Hematopoietic multipotent progenitor cell treated with erythropoietin and hydrocortisone succinate and interleukin-3 and kit ligand, for 15 days (in vitro differentiated cells): ENCODE measurements around the gene HSCB.
"Not testable (repeated sequence)": the region's sequence is repeated elsewhere in the genome, so short reads cannot be mapped to it uniquely, and the experiment has no call there.

Source experiments
- DNase-seq: peaks from one replicate; pipeline ENCODE4 v3.0.0-alpha.2; 2015; ENCODE audit warnings: low spot score

The HSCB gene

DNA sequence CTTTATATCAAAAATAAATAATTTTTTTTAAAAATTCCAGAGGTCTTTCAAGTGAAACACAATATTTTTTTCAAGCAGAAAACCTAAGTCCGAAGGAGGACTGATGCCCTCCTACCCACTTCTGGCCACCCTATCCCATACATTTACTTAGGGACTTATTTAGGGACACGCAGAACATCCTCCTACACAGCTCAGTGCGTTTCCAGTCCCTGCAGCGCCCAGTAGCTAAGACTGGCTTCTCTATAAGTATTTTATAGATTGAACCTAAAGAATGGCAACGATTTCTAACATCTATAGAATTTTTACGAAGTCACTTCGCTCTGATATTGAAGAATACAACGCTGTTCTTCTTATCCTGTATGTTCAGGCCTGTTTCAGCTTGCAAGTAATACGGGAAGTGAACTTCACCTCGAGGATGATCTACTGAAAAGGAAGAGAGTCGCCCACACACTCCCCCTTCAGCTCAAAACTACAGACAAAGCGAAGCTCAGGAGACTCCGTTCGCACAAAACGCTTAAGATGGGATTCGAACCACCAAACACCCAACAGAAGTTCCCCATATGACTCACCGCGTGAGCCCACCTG, 547 bp upstream of the HSCB start:
- no peak for DNase-seq

DNA sequence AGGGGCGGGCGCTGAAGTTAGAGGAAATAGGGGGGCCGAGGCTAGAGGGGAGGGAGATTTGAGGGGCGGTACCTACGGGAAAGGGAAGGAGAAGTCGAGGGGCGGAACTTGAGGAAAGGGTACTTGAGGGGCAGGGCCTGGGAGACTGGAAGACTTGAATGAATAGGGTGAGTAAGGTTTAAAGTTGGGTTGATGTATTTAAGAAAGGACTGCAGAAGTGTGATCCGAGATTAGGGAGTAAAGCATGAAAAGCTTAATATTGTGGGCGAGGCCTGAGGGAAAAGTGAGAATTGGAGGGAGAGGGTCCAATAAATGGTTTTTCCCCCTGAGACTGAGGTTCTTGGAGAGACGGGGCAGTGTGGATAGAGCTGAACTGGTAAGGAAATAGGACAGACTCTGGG, 723 bp downstream of the HSCB start:
- DNase-seq, result no peak

DNA sequence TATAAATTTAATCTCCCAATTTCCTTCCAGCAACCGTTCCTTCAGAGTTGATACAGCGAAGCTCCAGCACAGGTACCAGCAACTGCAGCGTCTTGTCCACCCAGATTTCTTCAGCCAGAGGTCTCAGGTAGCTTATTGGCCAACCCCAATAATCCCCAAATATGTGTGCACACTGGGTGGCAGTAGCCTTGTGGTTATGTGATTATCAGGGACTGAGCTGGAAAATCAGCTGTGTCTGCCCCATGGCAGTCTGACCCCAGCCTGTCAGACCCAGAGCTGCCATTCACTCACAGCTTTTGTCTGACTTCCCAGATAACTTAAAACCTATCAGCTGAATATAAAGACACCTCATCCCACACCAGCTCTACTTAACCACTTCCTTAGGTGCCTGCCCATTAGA, 2.0 kb downstream of the HSCB start:
- no peak for DNase-seq

DNA sequence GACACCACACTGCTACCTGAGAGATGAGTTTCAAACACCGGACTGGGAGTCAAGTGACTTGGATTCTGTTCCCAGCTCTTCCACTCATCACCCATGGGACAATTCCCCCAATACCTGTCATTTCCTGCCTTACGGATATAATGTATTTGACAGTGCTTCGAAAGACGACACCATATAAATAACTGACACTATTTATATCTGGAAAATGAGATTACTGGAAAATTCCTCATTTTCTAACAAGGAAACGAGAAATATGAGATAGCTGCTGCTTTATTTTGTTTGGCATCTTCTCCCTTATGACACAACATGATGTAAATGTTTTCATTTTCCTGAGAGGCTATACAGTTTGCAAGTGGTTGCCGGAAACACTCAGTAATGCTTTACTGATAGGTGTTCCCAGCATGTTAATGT, 8.6 kb downstream of the HSCB start:
- DNase-seq, result no peak

DNA sequence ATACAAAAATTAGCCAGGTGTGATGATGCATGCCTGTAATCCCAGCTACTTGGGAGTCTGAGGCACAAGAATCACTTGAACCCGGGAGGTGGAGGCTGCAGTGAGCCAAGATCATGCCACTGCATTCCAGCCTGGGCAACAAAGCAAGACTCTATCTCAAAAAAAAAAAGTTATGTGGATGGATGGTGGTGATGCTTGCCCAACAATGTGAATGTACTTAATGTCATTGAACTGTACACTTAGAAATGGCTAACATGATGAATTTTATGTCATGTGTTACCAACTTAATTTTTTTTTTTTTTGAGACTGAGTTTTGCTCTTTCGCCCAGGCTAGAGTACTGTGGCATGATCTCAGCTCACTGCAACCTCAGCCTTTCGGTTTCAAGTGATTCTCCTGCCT, 12.7 kb downstream of the HSCB start:
- not testable (repeated sequence) for DNase-seq

DNA sequence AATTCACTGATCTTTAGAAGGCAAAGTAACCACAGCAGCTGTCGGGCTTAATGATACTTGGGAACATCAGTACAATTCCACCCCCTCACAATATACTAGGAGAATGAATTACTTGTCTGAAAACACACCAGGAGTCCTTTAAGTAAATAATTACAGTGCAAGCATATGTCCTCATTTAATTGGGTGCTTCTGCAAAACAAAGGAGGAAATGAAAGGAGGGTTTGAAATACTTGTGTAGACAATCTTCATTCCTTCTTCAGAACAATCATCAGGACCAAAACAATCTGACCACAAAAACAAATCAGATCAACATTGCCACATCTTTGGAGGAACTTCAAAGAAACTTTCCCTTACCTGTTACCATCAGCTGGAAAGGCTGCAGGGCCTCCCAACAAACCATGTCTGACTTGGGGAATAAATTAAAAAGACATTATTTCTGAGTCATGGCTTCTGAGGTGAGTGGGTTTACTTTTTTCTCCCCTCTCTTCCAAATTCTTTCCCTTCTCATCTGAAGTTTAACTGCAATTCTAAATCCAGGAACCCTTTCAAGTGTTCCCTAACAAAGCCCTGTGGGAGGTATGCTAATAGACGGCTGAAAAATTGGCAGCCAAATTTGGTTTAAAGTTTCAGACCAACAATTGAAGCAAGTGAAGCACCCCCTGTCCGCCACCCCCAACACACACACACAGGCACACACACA, 18.2 kb downstream of the HSCB start:
- no peak for DNase-seq

DNA sequence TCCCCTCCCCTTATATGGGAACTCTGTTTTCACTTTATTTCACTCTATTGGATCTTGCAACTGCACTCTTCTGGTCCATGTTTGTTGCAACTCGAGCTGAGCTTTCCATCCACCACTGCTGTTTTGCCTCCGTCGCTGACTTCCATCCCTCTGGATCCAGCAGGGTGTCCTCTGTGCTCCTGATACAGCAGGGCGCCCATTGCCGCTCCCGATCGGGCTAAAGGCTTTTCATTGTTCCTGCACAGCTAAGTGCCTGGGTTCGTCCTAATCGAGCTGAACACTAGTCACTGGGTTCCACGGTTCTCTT, 19.6 kb downstream of the HSCB start:
- DNase-seq, result no peak

DNA sequence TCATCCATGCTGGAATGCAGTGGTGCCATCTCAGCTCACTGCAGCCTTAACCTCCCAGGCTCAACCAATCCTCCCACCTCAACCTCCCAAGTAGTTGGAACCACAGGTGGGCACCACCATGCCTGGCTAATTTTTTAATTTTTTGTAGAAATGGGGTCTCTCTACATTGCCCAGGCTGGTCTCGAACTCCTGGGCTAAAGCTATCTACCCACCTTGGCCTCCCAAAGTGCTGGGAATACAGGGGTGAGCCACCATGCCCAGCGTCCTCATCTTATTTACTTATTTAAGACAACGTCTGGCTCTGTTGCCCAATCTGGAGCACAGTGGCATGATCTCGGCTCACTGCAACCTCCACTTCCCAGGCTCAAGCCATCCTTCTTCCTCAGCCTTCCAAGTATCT, 20.2 kb downstream of the HSCB start:
- DNase-seq, result not testable (repeated sequence)

DNA sequence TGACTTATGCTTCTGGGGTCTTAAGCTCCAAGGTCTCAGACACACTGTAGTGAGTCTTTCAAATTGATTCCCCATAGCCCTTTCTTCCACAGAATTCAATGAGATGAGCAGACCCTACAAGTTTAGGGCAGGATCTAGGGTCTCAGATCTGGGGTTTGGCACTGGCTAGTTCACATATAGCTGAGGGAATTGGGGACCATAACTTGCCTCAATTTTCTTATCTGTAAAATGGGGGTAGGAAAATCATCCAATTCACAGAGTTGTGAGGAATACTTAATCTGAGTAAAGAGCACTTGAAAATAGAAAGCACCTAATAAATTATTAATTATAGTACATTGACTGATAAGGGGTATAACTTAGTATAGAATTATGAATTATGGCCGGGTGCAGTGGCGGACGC, 24.8 kb downstream of the HSCB start:
- no peak for DNase-seq

DNA sequence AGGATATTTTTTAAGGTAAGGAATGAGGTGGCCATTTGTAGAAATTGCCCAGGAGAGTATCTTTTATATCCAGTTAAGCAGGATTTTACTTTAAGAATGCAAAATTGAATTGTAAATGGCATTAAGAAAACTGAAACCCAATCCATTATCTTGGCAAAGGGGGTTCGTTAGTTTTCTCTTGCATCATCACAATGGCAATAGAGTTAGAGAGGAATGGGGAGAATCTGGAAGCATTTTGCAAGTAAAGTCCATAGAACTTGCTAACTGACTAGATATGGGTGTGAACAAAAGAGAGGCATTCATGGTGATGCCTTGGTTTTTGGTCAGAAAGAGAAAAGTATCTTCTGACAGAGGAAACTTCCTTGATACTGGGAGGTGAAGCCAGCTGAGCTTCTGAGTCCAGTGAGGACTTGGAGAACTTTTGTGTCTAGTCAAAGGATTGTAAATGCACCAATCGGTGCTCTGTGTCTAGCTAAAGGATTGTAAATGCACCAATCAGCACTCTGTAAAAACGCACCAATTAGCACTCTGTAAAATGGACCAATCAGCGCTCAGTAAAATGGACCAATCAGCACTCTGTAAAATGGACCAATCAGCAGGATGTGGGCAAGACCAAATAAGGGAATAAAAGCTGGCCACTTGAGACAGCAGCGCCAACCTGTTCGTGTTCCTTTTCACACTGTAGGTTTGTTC, 27.0 kb downstream of the HSCB start:
- no peak for DNase-seq

DNA sequence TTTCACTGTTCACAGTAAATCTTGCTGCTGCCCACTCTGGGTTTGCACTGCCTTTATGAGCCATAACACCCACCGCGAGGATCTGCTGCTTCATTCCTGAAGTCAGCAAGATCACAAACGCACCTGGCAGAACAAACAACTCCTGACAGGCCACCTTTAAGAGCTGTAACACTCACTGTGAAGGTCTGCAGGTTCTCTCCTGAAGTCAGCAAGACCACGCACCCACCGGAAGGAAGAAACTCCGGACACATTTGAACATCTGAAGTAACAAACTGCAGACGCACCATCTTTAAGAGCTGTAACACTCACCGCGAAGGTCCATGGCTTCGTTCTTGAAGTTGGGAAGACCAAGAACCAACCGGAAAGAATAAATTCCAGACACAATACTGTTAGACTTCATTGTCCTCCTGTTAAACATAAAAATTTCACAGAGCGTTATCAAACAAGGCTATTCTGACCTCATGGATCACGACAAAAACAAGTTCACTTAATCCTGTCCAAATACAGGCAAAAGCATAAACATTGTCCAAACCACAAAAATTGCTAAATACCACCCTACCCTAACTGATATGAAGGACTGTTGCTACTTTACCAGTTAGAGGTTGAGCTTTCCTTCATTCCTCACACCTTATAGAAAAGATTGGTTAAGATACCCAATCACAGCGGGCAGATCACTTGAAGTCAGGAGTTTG, 27.7 kb downstream of the HSCB start:
- no peak for DNase-seq

DNA sequence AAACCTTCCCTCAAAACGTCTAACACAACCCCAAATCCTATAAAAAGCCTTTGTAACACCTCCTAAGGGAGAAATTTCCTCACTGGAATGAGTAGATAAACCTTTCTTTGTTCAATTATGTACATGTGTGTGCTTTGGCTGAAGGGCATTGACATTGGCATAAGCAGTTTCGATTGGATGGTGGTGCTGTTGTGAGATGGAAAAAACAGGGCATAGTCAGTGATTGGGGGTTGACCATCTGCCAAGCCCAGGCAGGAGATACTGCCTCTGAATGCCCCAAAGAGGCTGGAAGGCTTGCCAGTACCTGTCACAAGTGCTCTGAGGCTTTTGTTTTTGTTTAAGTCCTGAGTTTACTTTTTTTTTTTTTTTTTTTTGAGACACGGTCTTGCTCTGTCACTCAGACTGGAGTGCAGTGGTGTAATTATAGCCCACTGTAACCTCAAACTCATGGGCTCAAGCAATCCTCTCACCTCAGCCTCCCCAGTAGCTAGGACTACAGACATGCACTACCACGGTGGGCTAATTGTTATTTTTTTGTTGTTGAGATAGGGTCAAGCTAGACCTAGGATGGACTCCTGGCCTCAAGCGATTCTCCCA, 29.5 kb downstream of the HSCB start:
- no peak for DNase-seq

DNA sequence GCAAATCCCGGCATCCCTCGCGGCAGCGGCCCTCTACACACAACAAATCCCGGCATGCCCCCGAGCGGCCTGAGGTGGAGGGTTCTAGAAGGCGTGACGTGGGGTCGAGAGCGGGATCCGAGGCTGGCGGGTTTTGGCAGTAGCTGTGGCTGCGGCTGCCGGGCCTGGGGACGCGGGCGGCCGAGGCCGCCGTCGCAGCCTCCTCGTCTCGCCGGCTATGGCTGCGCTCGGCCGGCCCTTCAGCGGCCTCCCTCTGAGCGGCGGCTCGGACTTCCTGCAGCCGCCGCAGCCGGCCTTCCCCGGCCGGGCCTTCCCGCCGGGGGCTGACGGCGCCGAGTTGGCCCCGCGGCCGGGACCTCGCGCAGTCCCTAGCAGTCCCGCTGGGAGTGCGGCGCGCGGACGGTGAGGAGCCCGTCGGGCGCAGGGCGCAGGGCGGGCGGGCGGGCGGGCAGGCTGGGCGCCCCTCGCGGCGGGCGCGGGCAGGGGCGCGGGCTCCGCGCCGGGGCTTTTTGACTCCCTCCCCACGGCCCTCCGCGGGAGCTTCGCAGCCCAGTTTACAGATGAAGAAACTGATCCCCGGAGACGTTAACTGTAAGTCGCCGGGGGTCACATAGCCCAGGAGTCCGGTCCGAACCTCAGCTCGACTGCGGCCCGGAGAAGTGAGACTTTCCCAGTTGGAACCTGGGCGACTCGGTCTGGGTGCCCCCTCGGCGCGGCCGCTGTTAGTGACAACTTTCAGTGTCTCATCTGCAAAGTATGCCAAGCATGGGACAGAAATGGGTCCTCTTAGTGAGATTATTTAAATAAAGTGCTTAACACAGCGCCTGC, 31.0 kb downstream of the HSCB start, which contains the start of gene CCDC117:
Gene CCDC117, plus strand, starts transcription at position 63 of the 828 bp plus-strand sequence. Its CDS starts 155 bp downstream, at position 218.
- DNase-seq, result peak; percentile 93

DNA sequence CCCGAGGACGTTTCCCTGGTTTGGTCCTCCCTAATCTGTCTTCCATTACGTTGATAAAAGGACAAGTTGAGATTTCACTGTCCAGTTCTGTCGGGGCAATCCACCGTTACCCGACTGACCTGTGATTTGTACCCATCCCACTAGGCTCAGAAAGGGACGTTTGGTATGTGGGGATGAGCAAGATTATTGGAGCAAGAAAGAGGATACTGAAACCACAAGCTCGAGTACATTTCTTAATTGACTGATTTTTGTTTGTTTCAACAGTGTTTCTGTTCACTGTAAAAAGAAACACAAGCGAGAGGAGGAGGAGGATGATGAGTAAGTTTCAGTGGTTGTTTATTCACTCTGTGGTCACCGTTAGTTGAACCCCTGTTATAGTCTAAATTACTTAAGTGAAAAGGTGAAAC, 31.6 kb downstream of the HSCB start:
- DNase-seq, result no peak

DNA sequence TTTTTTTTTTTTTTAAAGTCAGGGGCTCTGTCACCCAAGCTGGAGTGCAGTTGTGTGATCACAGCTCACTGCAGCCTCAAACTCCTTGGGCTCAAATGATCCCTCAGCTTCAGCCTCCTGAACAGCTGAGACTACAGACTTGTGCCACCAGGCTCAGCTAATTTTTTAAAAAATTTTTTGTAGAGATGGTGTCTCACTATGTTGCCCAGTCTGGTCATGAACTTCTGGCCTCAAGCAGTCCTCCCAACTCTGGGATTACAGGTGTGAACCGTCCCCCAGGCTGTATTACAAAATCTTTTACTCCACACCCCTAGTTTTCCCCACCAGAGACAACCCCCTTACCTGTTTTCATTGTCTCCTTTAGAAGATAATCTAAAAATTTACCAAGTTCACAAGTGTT, 32.5 kb downstream of the HSCB start:
- DNase-seq, result no peak

DNA sequence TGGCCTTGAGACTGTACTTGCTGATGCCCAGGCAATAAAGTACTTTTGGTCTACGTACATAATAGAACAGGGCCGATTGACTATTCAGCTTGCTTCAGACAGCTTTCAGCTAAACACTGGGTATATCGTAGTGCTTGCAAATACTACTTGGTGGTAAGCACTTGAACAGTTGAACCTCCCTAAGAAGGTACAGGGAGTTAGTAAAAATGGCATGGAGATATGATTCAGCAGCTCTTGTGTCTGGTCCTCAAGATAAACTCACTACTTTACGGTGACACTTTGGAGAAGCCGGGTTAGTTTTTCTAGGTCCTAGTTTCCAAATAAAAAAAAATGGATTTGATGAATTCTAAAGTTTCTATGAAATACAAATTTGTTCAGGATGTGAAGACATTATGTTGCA, 38.0 kb downstream of the HSCB start:
- DNase-seq, result peak; percentile 78

DNA sequence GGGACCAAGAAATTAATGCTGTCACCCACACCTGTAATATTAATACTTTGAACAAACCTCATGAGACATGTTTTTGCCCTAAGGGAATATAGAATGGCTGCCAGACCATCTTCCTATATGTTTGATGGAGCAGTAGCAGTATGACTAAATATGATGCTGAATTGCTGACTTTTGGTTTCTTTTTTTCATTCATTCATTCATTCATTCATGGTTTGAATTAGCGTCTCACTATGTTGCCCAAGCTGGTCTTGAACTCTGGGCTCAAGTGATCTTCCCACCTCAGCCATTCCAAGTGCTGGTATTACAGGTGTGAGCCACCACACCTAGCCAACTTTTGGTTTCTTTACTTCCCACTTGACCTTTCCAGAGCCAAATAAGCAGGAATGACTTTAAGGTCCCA, 38.5 kb downstream of the HSCB start:
- no peak for DNase-seq

DNA sequence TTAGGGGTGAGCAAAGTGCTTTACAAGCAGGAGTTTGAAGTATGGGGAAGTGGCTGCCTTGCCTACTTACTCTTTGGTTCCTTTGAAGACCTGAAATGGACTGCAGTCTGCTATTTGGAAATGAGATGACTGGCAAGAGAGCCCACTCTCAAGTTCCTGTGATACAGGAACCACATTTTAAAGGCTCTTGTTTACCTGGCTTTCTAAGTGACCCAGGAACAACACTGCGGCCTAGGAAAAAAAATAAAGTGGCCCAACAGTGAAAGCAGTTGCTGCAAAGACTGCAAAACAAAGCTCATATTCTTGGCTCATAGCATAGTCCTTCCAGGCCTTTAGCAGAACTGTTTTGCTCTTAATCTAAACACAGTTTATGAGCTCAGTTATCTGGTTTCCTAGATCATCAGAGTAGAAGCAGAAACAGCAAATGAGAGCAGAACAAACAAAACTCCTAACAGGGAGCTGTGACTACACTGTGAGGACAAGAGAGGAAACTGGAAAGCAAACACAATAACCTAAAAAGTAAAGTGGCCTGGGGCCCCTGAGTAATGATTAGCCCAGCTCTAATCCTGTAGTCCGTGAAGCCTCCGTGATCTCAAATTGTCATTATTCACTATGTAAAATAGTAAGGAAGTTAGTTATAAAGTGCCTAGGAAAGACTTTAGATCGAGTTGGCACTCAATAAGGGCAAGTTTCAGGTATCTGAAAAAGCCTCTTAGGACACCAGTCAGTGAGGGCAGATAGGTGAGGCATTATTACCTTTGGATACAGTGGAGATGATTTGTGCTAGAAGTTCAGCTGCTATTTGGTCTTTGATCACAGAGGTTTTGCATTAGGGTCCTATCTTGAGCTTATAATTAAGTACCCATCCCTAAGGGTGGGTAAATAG, 42.2 kb downstream of the HSCB start:
- DNase-seq, result no peak

DNA sequence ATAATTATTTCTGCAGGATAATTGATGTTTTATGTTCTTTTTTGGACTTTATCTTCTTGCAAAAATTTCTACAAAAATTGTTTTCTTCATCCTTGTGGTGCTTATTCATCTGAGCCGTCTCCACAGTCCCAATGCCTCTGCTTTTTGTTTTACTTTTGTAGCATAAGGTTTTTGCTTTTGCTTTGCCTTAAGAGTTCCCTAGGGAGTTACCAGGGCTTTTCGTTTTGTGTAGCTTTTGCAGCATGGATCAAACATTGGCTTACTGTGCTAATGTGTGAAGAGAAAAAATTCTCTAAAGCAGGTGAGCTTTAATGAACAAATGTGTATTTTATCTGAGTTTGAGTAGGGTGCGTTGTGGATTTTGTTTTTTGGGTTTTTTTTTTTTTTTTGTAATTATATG, 46.8 kb downstream of the HSCB start:
- no peak for DNase-seq

DNA sequence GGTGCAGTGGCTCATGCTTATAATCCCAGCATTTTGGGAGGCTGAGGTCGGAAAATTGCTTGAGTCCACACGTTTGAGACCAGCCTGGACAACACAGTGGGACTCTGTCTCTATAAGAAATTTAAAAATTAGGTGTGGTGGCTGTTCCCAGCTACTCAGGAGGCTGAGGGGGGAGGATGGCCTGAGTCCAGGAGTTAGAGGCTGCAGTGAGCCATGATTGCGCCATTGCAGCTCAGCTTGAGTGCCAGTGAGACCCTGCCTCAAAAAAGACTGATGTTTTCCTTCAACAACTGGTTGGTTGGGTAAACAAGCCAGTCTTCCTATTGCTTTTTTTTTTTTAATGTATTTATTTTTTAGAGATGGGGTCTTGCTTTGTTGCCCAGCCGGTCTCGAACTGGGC, 49.3 kb downstream of the HSCB start:
- no peak for DNase-seq
